SK-N-SH (cell line): ENCODE data around the gene SIRPB1.

Experiments used
- RFX5 ChIP-seq: IDR thresholded peaks from 2 replicates; pipeline ENCODE4 v1.6.1; 2012; ENCODE audit warnings: mild to moderate bottlenecking, improper control_type of control experiment, low read length
- SIN3A ChIP-seq: IDR thresholded peaks from 2 replicates; pipeline ENCODE4 v1.6.1; 2012; ENCODE audit warnings: low read depth, mild to moderate bottlenecking, low read length, moderate library complexity, borderline replicate concordance

- TF ChIP-seq RFX5 (no peak), SIN3A (no peak)
These were observed 49.5 kb upstream of the SIRPB1 start for GRCh38 chr20:1669304-1669703.
